ENCODE measurements around the gene PATL1.

Gene PATL1

GRCh38 chr11:59615637-59616395 lies 53.0 kb downstream of the PATL1 start, which contains the start of gene OSBP:
OSBP (minus strand) TSS chr11:59615774; CDS start chr11:59615664, 110 bp downstream.
- DNase-seq: peak; percentile 67 to 100 (median 100)

GRCh38 chr11:59615120-59615636 lies 53.7 kb downstream of the PATL1 start:
- peak in 36 of 51 donors; percentile 5 to 69 (median 31) for DNase-seq

- peak in 1 of 51 donors; percentile 69 for DNase-seq
Observed at GRCh38 chr11:59614277-59615119, 54.3 kb downstream of the PATL1 start.

GRCh38 chr11:59611570-59612565 lies 57.0 kb downstream of the PATL1 start:
- DNase-seq: no peak

- no peak for DNase-seq
Observed at GRCh38 chr11:59610289-59610688, 58.5 kb downstream of the PATL1 start.

- DNase-seq: no peak
Observed at GRCh38 chr11:59607703-59608454, 61.0 kb downstream of the PATL1 start.

GRCh38 chr11:59602432-59602831 lies 66.4 kb downstream of the PATL1 start:
- DNase-seq: no peak

- DNase-seq: peak in 1 of 51 donors; percentile 1
Observed at GRCh38 chr11:59601788-59602187, 67.0 kb downstream of the PATL1 start.

- peak in 1 of 51 donors; percentile 6 for DNase-seq
Observed at GRCh38 chr11:59600636-59601035, 68.2 kb downstream of the PATL1 start.

- no peak for DNase-seq
Observed at GRCh38 chr11:59600234-59600633, 68.6 kb downstream of the PATL1 start.

- no peak for DNase-seq
Observed at GRCh38 chr11:59598961-59599360, 69.9 kb downstream of the PATL1 start.

Data from hypothalamus (tissue), 51 donors.